ENCODE measurements around the gene GPHN. TPM values are rescaled to one million over a fixed set of nuclear protein-coding genes. Genes with fewer than 3 reads are reported as not detected.

Gene GPHN
- total and polyA plus RNA-seq, 2 donors from 2014 or later: 35.4 to 62.0 TPM

GRCh38 chr14:67031920-67032774 lies 524.2 kb downstream of the GPHN start:
- H3K4me1 ChIP-seq (ENCODE audit: control insufficient read depth in 2 of 3, insufficient read depth in 2 of 3, low read depth in 1 of 3, low read length in 3 of 3): no peaks in the 10 kb centered on the region
- no peaks in the 10 kb centered on the region for H3K27me3 ChIP-seq (ENCODE audit: control insufficient read depth, insufficient read depth, low read length)
- H3K9ac ChIP-seq (ENCODE audit: low read length in 3 of 3): no peak overlapping the region
- intact Hi-C loops (cut with DNase I): no loop called here
- no peak overlapping the region for H3K4me3 ChIP-seq (ENCODE audit: low read length in 3 of 3)
- FAIRE-seq (no peak), DNase-seq (no peak)
- no peaks in the 10 kb centered on the region for H3K9me3 ChIP-seq (ENCODE audit: control insufficient read depth in 2 of 3, insufficient read depth in 1 of 3, low read length in 3 of 3)
- no peak overlapping the region for H3K27ac ChIP-seq (ENCODE audit: low read depth in 2 of 2, low read length in 2 of 2)
- H3K36me3 ChIP-seq (ENCODE audit: control insufficient read depth in 2 of 3, insufficient read depth in 3 of 3, low read length in 3 of 3): no peaks in the 10 kb centered on the region
- no peak for TF ChIP-seq CTCF (IDR thresholded peaks at IDR 0.05; ENCODE audit: borderline replicate concordance, extremely low read depth, insufficient read depth)

GRCh38 chr14:67045440-67045839 lies 537.5 kb downstream of the GPHN start:
- Histone ChIP-seq H3K36me3 (ENCODE audit: control insufficient read depth in 2 of 3, insufficient read depth in 3 of 3, low read length in 3 of 3) (peaks cover 0 to 2% (median 0%) of the 10 kb centered on the region in 3 donors), H3K9ac (ENCODE audit: low read length in 3 of 3) (no peak overlapping the region), H3K27me3 (ENCODE audit: control insufficient read depth, insufficient read depth, low read length) (no peaks in the 10 kb centered on the region), H3K4me1 (ENCODE audit: control insufficient read depth in 2 of 3, insufficient read depth in 2 of 3, low read depth in 1 of 3, low read length in 3 of 3) (no peaks in the 10 kb centered on the region), H3K27ac (ENCODE audit: low read depth in 2 of 2, low read length in 2 of 2) (no peak overlapping the region), H3K4me3 (ENCODE audit: low read length in 3 of 3) (no peak overlapping the region), H3K9me3 (ENCODE audit: control insufficient read depth in 2 of 3, insufficient read depth in 1 of 3, low read length in 3 of 3) (no peaks in the 10 kb centered on the region)
- FAIRE-seq (no peak), DNase-seq (no peak)
- no peak for TF ChIP-seq CTCF (IDR thresholded peaks at IDR 0.05; ENCODE audit: borderline replicate concordance, extremely low read depth, insufficient read depth)
- intact Hi-C loops (cut with DNase I): no loop called here

- H3K36me3 ChIP-seq (ENCODE audit: control insufficient read depth in 2 of 3, insufficient read depth in 3 of 3, low read length in 3 of 3): peaks cover 0 to 2% (median 0%) of the 10 kb centered on the region in 3 donors
Observed at GRCh38 chr14:67050896-67051295, 542.9 kb downstream of the GPHN start.

More at GRCh38 chr14:67050896-67051295, 542.9 kb downstream of the GPHN start:
- intact Hi-C loops (cut with DNase I): no loop called here
- Histone ChIP-seq H3K27me3 (ENCODE audit: control insufficient read depth, insufficient read depth, low read length) (no peaks in the 10 kb centered on the region), H3K4me1 (ENCODE audit: control insufficient read depth in 2 of 3, insufficient read depth in 2 of 3, low read depth in 1 of 3, low read length in 3 of 3) (no peaks in the 10 kb centered on the region), H3K9ac (ENCODE audit: low read length in 3 of 3) (no peak overlapping the region), H3K27ac (ENCODE audit: low read depth in 2 of 2, low read length in 2 of 2) (no peak overlapping the region), H3K4me3 (ENCODE audit: low read length in 3 of 3) (no peak overlapping the region), H3K9me3 (ENCODE audit: control insufficient read depth in 2 of 3, insufficient read depth in 1 of 3, low read length in 3 of 3) (no peaks in the 10 kb centered on the region)
- FAIRE-seq: no peak
- DNase-seq: no peak
- TF ChIP-seq CTCF (IDR thresholded peaks at IDR 0.05; ENCODE audit: borderline replicate concordance, extremely low read depth, insufficient read depth): no peak

All from kidney (tissue), 14 donors.